Measurements from ENCODE around the gene PLEKHM2. TPM values are rescaled to one million over a fixed set of nuclear protein-coding genes. Genes with fewer than 3 reads are reported as not detected.

PLEKHM2 gene
- total RNA-seq, 1 experiment from 2014 or later: 33.3 TPM

DNA sequence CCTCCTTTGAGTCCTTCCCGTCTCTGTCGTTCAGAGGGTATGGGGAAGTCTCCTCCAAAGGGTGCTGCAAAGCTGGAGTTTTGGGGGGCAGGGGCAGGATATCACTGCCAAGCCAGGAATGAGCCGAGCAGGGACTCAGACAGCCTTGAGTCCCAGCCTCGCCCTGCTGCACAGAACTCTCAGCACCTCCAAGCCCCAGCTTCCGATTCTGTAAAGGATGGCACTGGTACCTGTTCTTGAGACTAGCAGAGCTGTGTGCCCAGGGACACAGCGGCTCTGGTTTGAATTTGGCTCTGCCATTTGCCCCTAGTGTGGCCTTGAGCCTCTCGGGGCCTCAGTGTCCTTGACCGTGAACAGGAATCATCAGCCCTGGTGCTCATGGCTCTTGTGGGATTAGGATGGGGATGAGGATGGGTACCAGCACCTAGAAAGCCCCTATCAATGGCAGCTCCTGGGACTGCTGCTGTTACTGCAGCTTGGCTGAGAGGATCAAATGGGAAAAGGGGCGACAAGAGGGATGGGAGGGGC is 73.0 kb downstream of the PLEKHM2 start:
- Histone ChIP-seq H3K4me1 (peaks cover 16% of the 10 kb centered on the region), H3K27me3 (replicated peaks; ENCODE audit: control insufficient read depth, insufficient read depth, low read length) (no peaks in the 10 kb centered on the region), H3K4me3 (ENCODE audit: low read depth, low read length) (no peak overlapping the region), H3K36me3 (ENCODE audit: control insufficient read depth, insufficient read depth, low read length) (no peaks in the 10 kb centered on the region), H3K9me3 (no peaks in the 10 kb centered on the region)
- intact Hi-C loops (cut with micrococcal nuclease; ENCODE audit: unreplicated experiment): no loop called here
- H3K27ac Mint-ChIP-seq (ENCODE audit: unreplicated experiment): no peak overlapping the region
- H3K4me1 Mint-ChIP-seq (ENCODE audit: low read depth, unreplicated experiment): peaks cover 14% of the 10 kb centered on the region
- H3K27me3 Mint-ChIP-seq (ENCODE audit: insufficient read depth, unreplicated experiment): no peaks in the 10 kb centered on the region
- H3K9me3 Mint-ChIP-seq (ENCODE audit: unreplicated experiment): no peaks in the 10 kb centered on the region
- TF ChIP-seq, protein P1, sequence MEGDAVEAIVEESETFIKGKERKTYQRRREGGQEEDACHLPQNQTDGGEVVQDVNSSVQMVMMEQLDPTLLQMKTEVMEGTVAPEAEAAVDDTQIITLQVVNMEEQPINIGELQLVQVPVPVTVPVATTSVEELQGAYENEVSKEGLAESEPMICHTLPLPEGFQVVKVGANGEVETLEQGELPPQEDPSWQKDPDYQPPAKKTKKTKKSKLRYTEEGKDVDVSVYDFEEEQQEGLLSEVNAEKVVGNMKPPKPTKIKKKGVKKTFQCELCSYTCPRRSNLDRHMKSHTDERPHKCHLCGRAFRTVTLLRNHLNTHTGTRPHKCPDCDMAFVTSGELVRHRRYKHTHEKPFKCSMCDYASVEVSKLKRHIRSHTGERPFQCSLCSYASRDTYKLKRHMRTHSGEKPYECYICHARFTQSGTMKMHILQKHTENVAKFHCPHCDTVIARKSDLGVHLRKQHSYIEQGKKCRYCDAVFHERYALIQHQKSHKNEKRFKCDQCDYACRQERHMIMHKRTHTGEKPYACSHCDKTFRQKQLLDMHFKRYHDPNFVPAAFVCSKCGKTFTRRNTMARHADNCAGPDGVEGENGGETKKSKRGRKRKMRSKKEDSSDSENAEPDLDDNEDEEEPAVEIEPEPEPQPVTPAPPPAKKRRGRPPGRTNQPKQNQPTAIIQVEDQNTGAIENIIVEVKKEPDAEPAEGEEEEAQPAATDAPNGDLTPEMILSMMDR (IDR thresholded peaks at IDR 0.05; ENCODE audit: insufficient read depth in 1 of 2, low read depth in 1 of 2, low read length in 1 of 2, severe bottlenecking in 1 of 2, unreplicated experiment in 1 of 2): no peak
- CTCF ChIA-PET: interaction anchor here (0.9 kb wide), 1 partner anchor 56 kb away, joined by 3 read pairs; no protein-coding TSS in a partner anchor
- no TSS peak for BruUV-seq (replicated peaks)
- POLR2A ChIA-PET: no interaction called here
- DNase-seq: no peak
- no peaks in the 10 kb centered on the region for H3K36me3 Mint-ChIP-seq (ENCODE audit: insufficient read depth, unreplicated experiment)
- no peak overlapping the region for H3K4me3 Mint-ChIP-seq (ENCODE audit: unreplicated experiment)

- Mint-ChIP-seq H3K27me3 (ENCODE audit: insufficient read depth, unreplicated experiment) (no peaks in the 10 kb centered on the region), H3K4me1 (ENCODE audit: low read depth, unreplicated experiment) (peaks cover 18% of the 10 kb centered on the region), H3K36me3 (ENCODE audit: insufficient read depth, unreplicated experiment) (peaks cover 4% of the 10 kb centered on the region), H3K4me3 (ENCODE audit: unreplicated experiment) (peak overlapping the region; percentile 35), H3K9me3 (ENCODE audit: unreplicated experiment) (no peaks in the 10 kb centered on the region), H3K27ac (ENCODE audit: unreplicated experiment) (no peak overlapping the region)
- DNase-seq: no peak
- H3K4me3 ChIP-seq (ENCODE audit: low read depth, low read length): no peak overlapping the region
- no TSS peak for BruUV-seq (replicated peaks)
- no peaks in the 10 kb centered on the region for H3K36me3 ChIP-seq (ENCODE audit: control insufficient read depth, insufficient read depth, low read length)
- H3K4me1 ChIP-seq: peaks cover 22% of the 10 kb centered on the region
- CTCF ChIA-PET: interaction anchor here (0.9 kb wide), 1 partner anchor 56 kb away, joined by 3 read pairs; no protein-coding TSS in a partner anchor
- TF ChIP-seq, protein P1 (IDR thresholded peaks at IDR 0.05; ENCODE audit: insufficient read depth in 1 of 2, low read depth in 1 of 2, low read length in 1 of 2, severe bottlenecking in 1 of 2, unreplicated experiment in 1 of 2): no peak
- POLR2A ChIA-PET: no interaction called here
- H3K9me3 ChIP-seq: no peaks in the 10 kb centered on the region
- intact Hi-C loops (cut with micrococcal nuclease; ENCODE audit: unreplicated experiment): no loop called here
- no peaks in the 10 kb centered on the region for H3K27me3 ChIP-seq (replicated peaks; ENCODE audit: control insufficient read depth, insufficient read depth, low read length)
Measured at GRCh38 chr1:15757575-15758342, 73.6 kb downstream of the PLEKHM2 start.

DNA sequence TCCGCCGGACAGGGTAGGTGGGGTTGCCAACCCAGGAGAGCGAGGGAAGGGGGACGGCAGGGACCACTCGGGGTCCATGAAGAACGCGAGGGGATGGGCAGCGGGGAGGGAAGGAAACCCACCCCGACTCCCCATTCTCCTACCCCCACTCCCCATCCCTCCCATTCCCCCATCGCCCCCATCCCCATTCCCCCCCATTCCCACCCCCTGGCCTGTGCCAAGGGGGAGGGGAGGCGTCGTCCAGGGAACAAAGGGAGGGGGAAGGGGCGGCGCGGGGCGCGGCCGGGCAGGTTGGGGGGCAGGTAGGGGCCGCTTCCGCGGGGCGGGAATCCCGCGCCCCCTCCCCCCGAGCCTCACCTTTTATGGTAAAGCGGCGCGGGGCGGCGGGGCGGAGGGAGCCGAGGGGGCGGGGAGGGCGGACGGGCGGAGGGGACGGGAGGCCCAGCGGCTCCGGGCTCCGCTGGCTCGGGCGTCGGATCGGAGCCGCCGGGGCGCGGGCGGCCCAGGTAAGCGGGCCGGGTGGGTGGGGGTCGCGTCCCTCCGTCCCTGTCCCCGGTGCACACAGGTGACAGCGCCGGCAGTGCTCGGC is 74.3 kb downstream of the PLEKHM2 start, which contains the start of gene FBLIM1:
Gene FBLIM1 (plus strand): TSS at position 453 of the 589 bp plus-strand sequence. CDS start 6,189 bp downstream, outside the sequence.
- peak within 1 kb of the TSS; percentile 35 for H3K4me3 Mint-ChIP-seq (ENCODE audit: unreplicated experiment)
- H3K36me3 ChIP-seq (ENCODE audit: control insufficient read depth, insufficient read depth, low read length): no peaks in the 10 kb centered on the region
- H3K4me1 ChIP-seq: peaks cover 22% of the 10 kb centered on the region
- H3K9me3 ChIP-seq: no peaks in the 10 kb centered on the region
- no peak within 1 kb of the TSS for H3K4me3 ChIP-seq (ENCODE audit: low read depth, low read length)
- ChIA-PET POLR2A (no interaction called here), CTCF (interaction anchor here (0.9 kb wide), 1 partner anchor 57 kb away, joined by 3 read pairs; no protein-coding TSS in a partner anchor)
- intact Hi-C loops (cut with micrococcal nuclease; ENCODE audit: unreplicated experiment): no loop called here
- no TSS peak for BruUV-seq (replicated peaks)
- no peaks in the 10 kb centered on the region for H3K27me3 ChIP-seq (replicated peaks; ENCODE audit: control insufficient read depth, insufficient read depth, low read length)
- H3K9me3 Mint-ChIP-seq (ENCODE audit: unreplicated experiment): no peaks in the 10 kb centered on the region
- H3K36me3 Mint-ChIP-seq (ENCODE audit: insufficient read depth, unreplicated experiment): peaks cover 6% of the 10 kb centered on the region
- no peaks in the 10 kb centered on the region for H3K27me3 Mint-ChIP-seq (ENCODE audit: insufficient read depth, unreplicated experiment)
- H3K4me1 Mint-ChIP-seq (ENCODE audit: low read depth, unreplicated experiment): peaks cover 20% of the 10 kb centered on the region
- TF ChIP-seq, protein P1 (IDR thresholded peaks at IDR 0.05; ENCODE audit: insufficient read depth in 1 of 2, low read depth in 1 of 2, low read length in 1 of 2, severe bottlenecking in 1 of 2, unreplicated experiment in 1 of 2): no peak
- no peak for DNase-seq
- H3K27ac Mint-ChIP-seq (ENCODE audit: unreplicated experiment): no peak within 1 kb of the TSS

Measured in Caco-2 (cell line).